ENCODE results near the gene CMIP.

DNA sequence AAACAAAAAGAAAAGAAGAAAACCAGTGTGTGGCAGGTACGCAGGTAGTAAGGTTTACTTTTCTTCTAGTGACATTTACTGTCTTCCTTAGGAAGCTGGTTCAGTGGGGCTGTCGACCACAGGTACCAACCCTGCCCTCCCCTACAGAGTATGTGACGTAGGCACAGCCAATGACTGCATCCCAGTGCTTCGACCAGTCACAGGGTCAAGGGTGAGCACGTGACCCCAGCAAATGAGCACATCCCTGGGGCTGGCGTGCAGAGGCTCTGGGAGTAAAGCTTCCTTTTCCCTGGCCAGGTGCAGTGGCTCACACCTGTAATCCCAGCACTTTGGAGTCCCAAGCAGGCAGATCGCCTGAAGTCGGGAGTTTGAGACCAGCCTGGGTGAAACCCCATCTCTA, 295.6 kb downstream of the CMIP start:
- TF ChIP-seq, protein P1, sequence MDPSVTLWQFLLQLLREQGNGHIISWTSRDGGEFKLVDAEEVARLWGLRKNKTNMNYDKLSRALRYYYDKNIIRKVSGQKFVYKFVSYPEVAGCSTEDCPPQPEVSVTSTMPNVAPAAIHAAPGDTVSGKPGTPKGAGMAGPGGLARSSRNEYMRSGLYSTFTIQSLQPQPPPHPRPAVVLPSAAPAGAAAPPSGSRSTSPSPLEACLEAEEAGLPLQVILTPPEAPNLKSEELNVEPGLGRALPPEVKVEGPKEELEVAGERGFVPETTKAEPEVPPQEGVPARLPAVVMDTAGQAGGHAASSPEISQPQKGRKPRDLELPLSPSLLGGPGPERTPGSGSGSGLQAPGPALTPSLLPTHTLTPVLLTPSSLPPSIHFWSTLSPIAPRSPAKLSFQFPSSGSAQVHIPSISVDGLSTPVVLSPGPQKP (IDR thresholded peaks at IDR 0.05; ENCODE audit: low read depth, low read length), result no peak
- TF ChIP-seq NFXL1 (IDR thresholded peaks at IDR 0.05; ENCODE audit: borderline replicate concordance) (no peak), RB1 (IDR thresholded peaks at IDR 0.05; ENCODE audit: borderline replicate concordance) (no peak), CREB1 (IDR thresholded peaks at IDR 0.05; ENCODE audit: low read depth) (peak; percentile 87), NFIC (IDR thresholded peaks at IDR 0.05; ENCODE audit: low read depth, low read length) (no peak), CBFB (IDR thresholded peaks at IDR 0.05; ENCODE audit: low read depth) (no peak; the same call in 1 of the 2 replicates), KDM1A (IDR thresholded peaks at IDR 0.05; ENCODE audit: borderline replicate concordance) (no peak), BRCA1 (IDR thresholded peaks at IDR 0.05; ENCODE audit: low read depth, low read length) (no peak), POLR2AphosphoS2 (IDR thresholded peaks at IDR 0.05; ENCODE audit: low read depth, low read length) (no peak)
- TF ChIP-seq, protein P2, sequence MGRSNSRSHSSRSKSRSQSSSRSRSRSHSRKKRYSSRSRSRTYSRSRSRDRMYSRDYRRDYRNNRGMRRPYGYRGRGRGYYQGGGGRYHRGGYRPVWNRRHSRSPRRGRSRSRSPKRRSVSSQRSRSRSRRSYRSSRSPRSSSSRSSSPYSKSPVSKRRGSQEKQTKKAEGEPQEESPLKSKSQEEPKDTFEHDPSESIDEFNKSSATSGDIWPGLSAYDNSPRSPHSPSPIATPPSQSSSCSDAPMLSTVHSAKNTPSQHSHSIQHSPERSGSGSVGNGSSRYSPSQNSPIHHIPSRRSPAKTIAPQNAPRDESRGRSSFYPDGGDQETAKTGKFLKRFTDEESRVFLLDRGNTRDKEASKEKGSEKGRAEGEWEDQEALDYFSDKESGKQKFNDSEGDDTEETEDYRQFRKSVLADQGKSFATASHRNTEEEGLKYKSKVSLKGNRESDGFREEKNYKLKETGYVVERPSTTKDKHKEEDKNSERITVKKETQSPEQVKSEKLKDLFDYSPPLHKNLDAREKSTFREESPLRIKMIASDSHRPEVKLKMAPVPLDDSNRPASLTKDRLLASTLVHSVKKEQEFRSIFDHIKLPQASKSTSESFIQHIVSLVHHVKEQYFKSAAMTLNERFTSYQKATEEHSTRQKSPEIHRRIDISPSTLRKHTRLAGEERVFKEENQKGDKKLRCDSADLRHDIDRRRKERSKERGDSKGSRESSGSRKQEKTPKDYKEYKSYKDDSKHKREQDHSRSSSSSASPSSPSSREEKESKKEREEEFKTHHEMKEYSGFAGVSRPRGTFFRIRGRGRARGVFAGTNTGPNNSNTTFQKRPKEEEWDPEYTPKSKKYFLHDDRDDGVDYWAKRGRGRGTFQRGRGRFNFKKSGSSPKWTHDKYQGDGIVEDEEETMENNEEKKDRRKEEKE (IDR thresholded peaks at IDR 0.05), result no peak

All from GM12878 (cell line).